ENCODE measurements around the gene NEDD4.

- TF ChIP-seq, protein P1, sequence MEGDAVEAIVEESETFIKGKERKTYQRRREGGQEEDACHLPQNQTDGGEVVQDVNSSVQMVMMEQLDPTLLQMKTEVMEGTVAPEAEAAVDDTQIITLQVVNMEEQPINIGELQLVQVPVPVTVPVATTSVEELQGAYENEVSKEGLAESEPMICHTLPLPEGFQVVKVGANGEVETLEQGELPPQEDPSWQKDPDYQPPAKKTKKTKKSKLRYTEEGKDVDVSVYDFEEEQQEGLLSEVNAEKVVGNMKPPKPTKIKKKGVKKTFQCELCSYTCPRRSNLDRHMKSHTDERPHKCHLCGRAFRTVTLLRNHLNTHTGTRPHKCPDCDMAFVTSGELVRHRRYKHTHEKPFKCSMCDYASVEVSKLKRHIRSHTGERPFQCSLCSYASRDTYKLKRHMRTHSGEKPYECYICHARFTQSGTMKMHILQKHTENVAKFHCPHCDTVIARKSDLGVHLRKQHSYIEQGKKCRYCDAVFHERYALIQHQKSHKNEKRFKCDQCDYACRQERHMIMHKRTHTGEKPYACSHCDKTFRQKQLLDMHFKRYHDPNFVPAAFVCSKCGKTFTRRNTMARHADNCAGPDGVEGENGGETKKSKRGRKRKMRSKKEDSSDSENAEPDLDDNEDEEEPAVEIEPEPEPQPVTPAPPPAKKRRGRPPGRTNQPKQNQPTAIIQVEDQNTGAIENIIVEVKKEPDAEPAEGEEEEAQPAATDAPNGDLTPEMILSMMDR (IDR thresholded peaks at IDR 0.05): no peak
- TF ChIP-seq POLR2A (IDR thresholded peaks at IDR 0.05): no peak
These were observed 26.5 kb upstream of the NEDD4 start for GRCh38 chr15:56019819-56020486.
